Neuron (in vitro differentiated cells): ENCODE results near the gene RTN4R.

ENCODE experiments used
- H2AFZ ChIP-seq: one replicate; pipeline ENCODE4 v1.6.1; 2013; ENCODE audit warnings: low read depth, mild to moderate bottlenecking, inconsistent platforms, low read length, moderate library complexity
- H3K27me3 ChIP-seq: one replicate; pipeline ENCODE4 v1.6.1; 2013; ENCODE audit warnings: low read length; ENCODE audit not compliant: insufficient read depth
- H3K36me3 ChIP-seq: one replicate; pipeline ENCODE4 v1.6.1; 2013; ENCODE audit warnings: low read length; ENCODE audit not compliant: insufficient read depth
- H3K4me1 ChIP-seq: one replicate; pipeline ENCODE4 v1.6.1; 2013; ENCODE audit warnings: low read length; ENCODE audit not compliant: insufficient read depth
- H3K4me3 ChIP-seq: 2 replicates; pipeline ENCODE4 v1.5.1; 2013; ENCODE audit warnings: mild to moderate bottlenecking, low read length, moderate library complexity
- H3K9me3 ChIP-seq: one replicate; pipeline ENCODE4 v1.6.1; 2013; ENCODE audit warnings: low read length

Gene RTN4R

GRCh38 chr22:20245577-20246367, 22.3 kb downstream of the RTN4R start:
- no peaks in the 10 kb centered on the region for H3K27me3 ChIP-seq
- H2AFZ ChIP-seq = no peak overlapping the region
- H3K36me3 ChIP-seq = peaks cover 17% of the 10 kb centered on the region
- no peak overlapping the region for H3K4me3 ChIP-seq
- H3K9me3 ChIP-seq = no peaks in the 10 kb centered on the region
- H3K4me1 ChIP-seq = peaks cover 59% of the 10 kb centered on the region

DNA sequence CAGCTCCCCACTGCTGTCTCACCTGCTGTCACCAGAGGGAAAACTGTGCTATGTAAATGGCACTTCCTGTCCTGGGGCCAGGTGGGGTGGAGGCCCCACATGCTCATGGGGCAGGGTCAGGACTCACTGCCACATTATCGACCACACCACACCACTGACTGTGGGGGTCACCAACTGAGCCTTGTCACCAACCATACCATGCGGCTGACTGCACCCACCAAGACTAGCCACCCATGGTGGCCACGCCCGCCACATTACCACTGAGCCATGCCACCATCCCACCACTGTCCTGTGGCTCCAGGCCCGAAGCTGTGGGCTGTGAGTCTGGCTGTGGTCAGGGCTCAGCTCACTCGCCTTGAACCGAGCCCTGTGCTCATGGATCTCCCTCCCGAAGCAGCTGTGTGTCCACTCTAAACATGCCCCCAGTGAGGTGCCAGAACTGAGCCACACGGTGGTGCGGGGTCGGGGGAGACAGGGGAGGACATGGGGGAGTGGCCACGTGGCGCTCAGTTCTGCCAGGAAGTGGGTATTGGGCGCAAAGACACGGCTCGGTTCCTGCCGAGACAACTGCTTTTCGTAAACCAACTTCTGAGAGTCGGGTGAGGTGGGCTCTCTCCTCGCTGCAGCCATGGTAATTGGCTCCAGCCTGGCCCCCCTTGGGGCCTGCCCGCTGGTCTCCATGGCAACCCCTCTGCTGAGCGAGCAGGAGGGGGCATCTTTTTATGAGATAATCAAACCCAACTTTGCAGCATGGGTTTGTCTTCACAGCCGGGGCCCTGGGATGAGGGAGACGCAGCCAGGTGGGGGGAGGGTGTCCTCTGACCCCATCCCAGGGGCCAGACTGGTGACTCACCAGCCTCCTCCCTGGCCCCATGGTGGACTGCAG, 23.2 kb downstream of the RTN4R start:
- Histone ChIP-seq H2AFZ (no peak overlapping the region), H3K4me1 (peaks cover 63% of the 10 kb centered on the region), H3K27me3 (no peaks in the 10 kb centered on the region), H3K36me3 (peaks cover 17% of the 10 kb centered on the region), H3K9me3 (no peaks in the 10 kb centered on the region), H3K4me3 (no peak overlapping the region)

GRCh38 chr22:20244250-20244648, 23.9 kb downstream of the RTN4R start:
- Histone ChIP-seq H3K4me1 (peaks cover 63% of the 10 kb centered on the region), H3K4me3 (no peak overlapping the region), H3K9me3 (no peaks in the 10 kb centered on the region), H2AFZ (no peak overlapping the region), H3K27me3 (no peaks in the 10 kb centered on the region), H3K36me3 (peaks cover 17% of the 10 kb centered on the region)

- H3K4me1 ChIP-seq = peaks cover 68% of the 10 kb centered on the region
- H2AFZ ChIP-seq = no peak overlapping the region
- H3K9me3 ChIP-seq = no peaks in the 10 kb centered on the region
- H3K4me3 ChIP-seq = no peak overlapping the region
- H3K27me3 ChIP-seq = no peaks in the 10 kb centered on the region
- H3K36me3 ChIP-seq = peaks cover 17% of the 10 kb centered on the region
These were observed 24.4 kb downstream of the RTN4R start for GRCh38 chr22:20243537-20244249.

- peaks cover 17% of the 10 kb centered on the region for H3K36me3 ChIP-seq
- no peak overlapping the region for H2AFZ ChIP-seq
- no peak overlapping the region for H3K4me3 ChIP-seq
- peaks cover 73% of the 10 kb centered on the region for H3K4me1 ChIP-seq
- no peaks in the 10 kb centered on the region for H3K27me3 ChIP-seq
- H3K9me3 ChIP-seq = no peaks in the 10 kb centered on the region
These were observed 25.0 kb downstream of the RTN4R start for GRCh38 chr22:20243176-20243536.

DNA sequence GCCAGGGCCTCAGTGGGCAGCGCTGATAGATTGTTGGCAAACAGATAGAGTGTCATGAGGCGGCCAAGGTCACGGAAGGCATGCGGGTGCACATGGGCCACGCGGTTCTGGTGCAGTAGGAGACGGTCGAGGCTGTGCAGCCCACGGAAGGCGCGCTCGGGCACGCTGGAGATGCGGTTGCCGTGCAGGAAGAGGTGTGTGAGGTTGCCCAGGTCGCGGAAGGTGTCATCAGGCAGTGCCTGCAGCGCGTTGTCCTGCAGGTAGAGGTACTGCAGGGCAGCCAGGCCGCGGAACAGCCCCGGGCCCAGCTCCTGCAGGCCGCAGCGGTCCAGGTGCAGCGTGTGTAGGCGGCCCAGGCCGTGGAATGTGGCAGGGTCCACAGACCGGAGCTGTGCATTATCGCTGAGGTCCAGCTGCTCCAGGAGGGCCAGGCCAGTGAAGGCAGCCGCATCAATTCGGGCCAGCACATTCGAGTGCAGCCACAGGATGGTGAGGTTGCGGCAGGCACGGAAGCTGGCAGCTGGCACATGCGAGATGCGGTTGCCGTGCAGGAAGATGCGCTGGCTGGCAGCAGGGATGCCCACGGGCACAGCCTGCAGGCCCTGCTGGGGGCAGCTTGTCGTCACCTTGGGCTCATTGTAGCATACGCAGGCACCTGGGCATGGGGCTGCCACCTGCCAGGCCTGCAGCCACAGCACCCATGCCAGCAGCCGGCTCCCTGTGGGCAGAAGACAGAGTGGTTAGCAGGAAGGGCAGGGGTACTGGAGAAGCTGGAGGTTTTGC, 25.5 kb downstream of the RTN4R start:
- H3K36me3 ChIP-seq = peaks cover 17% of the 10 kb centered on the region
- H3K9me3 ChIP-seq = no peaks in the 10 kb centered on the region
- no peak overlapping the region for H2AFZ ChIP-seq
- no peaks in the 10 kb centered on the region for H3K27me3 ChIP-seq
- H3K4me1 ChIP-seq = peaks cover 72% of the 10 kb centered on the region
- no peak overlapping the region for H3K4me3 ChIP-seq

DNA sequence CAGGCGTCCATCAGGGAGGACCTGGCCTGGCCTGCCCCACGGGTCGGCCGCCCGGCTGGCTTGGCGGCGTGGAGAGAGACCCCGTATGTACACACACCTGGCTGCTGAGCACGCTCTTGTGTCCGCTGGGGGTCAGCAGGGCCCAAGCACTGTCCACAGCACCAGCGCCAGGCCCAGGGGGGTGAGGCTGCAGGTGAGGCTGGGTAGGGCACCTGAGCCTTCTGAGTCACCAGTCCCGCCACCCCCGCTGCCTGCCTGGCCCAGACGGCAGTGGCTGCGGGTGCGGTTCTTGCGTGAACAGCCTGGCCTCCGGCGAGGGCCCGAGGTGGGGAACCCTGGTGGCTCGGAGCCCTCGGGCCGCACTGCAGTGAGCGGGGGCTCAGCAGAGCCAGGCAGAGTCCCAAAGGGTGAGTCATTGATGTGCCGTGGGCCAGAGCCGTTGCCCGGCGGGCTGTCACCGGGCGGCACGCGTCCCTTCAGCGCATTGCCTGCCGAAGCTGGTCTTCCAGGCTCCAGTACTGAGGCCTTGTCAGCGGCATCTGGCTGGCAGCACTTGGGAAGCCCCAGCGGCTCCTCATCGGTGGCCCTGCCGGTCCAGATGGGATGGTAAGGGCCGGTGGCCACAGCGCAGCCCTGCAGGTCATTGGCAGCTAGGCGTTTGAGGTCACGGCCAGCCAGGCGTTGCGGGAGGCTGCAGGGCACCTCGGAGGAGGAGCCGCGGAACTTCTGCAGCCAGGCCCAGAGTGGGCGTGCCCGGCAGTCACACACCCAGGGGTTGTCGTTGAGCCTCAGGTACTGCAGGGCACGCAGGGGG, 26.3 kb downstream of the RTN4R start:
- Histone ChIP-seq H3K4me1 (peaks cover 66% of the 10 kb centered on the region), H3K36me3 (peaks cover 17% of the 10 kb centered on the region), H3K4me3 (no peak overlapping the region), H3K27me3 (no peaks in the 10 kb centered on the region), H2AFZ (no peak overlapping the region), H3K9me3 (no peaks in the 10 kb centered on the region)

- H2AFZ ChIP-seq = no peak overlapping the region
- no peaks in the 10 kb centered on the region for H3K27me3 ChIP-seq
- H3K9me3 ChIP-seq = no peaks in the 10 kb centered on the region
- peaks cover 17% of the 10 kb centered on the region for H3K36me3 ChIP-seq
- no peak overlapping the region for H3K4me3 ChIP-seq
- peaks cover 57% of the 10 kb centered on the region for H3K4me1 ChIP-seq
These were observed 27.2 kb downstream of the RTN4R start for GRCh38 chr22:20240900-20241299.

DNA sequence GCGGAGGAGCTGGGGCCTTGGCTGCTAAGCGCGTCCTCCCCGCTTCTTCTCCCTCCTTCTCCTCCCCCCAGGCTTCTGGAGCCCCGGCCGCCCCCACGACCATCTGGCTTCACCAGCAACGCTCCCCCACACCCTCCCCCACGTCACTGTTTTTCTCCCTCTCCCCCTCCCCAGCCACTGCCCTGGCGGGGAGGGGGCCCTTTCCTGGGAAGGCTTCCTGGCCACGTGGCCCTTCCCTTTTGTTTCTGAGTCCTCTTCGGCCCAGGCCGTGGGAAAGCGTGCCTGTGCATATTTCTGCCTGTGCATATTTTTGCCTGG, 27.7 kb downstream of the RTN4R start:
- no peaks in the 10 kb centered on the region for H3K27me3 ChIP-seq
- H2AFZ ChIP-seq = no peak overlapping the region
- no peaks in the 10 kb centered on the region for H3K9me3 ChIP-seq
- H3K4me3 ChIP-seq = no peak overlapping the region
- H3K36me3 ChIP-seq = peaks cover 17% of the 10 kb centered on the region
- H3K4me1 ChIP-seq = peaks cover 52% of the 10 kb centered on the region

GRCh38 chr22:20239676-20240446, 28.3 kb downstream of the RTN4R start:
- H3K4me1 ChIP-seq = peaks cover 47% of the 10 kb centered on the region
- no peaks in the 10 kb centered on the region for H3K27me3 ChIP-seq
- no peak overlapping the region for H3K4me3 ChIP-seq
- peaks cover 17% of the 10 kb centered on the region for H3K36me3 ChIP-seq
- H2AFZ ChIP-seq = no peak overlapping the region
- no peaks in the 10 kb centered on the region for H3K9me3 ChIP-seq

DNA sequence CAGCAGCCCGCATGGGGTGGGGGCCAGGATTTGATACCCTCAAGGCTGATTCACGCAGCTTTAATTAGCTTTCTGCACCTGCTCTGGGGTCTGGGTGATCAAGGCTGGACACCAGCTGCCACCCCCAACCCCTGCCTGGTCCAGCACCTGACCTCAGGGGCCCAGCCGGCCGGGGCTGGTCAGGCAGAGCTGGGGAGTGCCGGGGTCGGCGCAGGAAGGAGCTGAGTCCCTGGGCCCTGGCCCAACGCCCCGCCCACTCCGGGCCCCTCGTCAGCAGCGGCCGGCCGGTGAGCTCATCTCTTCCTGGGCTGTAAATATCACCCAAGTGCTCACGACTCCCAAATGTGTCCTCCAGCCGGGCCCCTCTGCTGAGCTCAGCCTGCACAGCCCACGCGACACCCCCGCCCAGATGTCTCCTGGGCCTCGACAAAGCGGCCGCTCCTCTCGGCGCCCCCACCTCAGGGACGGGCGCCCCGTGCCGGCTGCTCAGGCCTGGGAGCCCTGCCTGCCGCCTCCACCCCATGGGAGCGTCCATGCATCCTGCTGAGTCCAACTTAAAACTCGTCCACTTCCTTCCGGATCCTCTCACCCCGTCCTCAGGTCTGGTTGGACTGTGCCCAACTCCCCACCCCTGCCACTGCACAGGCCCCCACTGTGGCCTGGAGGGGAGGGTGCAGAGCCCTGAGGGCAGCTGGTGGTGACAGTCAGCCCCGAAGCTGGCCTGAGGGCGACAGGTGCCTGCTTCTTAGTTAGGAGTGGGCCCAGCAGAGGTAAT, 29.0 kb downstream of the RTN4R start:
- Histone ChIP-seq H2AFZ (no peak overlapping the region), H3K27me3 (no peaks in the 10 kb centered on the region), H3K4me1 (peaks cover 39% of the 10 kb centered on the region), H3K4me3 (no peak overlapping the region), H3K9me3 (no peaks in the 10 kb centered on the region), H3K36me3 (peaks cover 17% of the 10 kb centered on the region)
